COLO829 (cell line): ENCODE measurements around the gene LIPG.

Source experiments
- DNase-seq: peaks from one replicate; pipeline ENCODE4 v3.0.0; 2012; ENCODE audit warnings: low spot score

The LIPG gene

DNA sequence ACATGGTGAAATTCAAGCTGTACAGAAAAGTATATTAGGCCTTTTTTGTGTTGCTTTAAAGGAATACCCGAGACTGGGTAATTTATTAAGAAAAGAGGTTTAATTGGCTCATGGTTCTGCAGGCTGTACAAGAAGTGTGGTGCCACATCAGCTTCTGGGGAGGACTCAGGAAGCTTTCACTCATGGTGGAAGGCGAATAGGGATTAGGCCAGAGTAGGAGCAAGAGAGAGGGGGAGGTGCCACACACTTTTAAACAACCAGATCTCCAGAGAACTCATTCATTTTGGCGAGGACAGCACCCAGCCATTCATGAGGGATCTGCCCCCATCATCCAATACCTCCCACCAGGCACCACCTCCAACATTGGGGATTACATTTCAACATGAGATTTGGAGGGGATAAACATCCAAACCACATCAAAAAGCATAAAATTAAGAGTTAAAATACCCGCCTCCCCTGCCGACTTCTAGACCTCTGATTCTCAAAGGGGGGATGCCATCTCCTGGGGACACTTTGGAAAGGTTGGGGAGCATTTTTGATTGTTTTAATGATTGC lies 15.1 kb upstream of the LIPG start:
- no peak for DNase-seq

DNA sequence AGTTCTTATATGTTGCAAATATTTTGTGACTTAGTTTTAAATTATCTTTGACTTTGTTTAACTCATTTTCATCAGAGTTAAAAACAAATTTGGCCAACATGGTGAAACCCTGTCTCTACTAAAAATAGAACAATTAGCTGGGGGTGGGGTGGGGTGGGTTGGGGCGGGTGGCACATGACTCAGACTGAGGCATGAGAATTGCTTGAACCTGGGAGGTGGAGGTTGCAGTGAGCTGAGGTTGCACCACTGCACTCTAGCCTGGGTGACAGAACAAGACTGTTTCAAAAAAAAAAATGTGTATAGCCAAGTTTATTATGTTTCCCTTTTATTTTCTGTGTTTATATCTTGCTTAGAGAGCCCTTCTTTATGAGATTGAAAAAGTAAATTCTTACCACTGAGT lies 14.2 kb upstream of the LIPG start:
- DNase-seq: no peak

DNA sequence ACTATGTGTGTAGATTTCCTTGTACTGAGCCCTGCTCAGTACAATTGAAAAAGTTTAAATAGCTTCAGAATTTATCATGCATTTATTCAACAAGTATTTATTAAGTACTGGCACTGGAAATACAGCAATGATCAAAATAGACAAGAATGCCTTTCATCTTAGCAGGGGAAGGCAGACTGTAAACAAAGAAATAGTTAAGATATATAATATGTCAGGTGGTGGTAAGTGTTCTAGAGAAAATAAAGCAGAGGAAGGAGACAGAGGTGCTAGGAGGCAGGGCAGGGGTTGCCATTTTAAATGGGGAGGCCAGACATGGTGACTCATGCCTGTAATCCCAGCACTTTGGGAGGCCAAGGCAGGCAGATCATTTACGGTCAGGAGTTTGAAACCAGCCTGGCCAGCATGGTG lies 13.6 kb upstream of the LIPG start:
- peak; percentile 18 for DNase-seq

- DNase-seq: no peak
These were observed 11.1 kb upstream of the LIPG start for GRCh38 chr18:49550621-49551339.

DNA sequence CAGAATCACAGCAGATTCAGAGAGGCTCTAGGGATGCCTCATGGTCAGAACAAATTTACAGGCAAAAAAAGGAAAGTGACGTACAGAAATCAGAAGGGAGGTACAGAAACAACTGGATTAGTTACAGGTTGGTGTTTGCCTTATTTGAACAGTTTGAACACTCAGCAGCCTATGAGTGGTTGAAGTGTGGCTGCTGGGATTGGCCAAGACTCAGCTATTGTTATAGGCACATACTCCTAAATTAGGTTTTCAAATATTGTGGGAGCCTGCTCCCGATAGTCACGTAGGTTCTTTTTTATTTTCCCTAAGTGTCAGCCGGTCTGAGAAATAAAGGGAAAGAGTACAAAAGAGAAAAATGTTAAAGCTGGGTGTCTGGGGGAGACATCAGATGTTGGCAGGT lies 8.9 kb upstream of the LIPG start:
- no peak for DNase-seq

- DNase-seq: no peak
These were observed 6.2 kb upstream of the LIPG start for GRCh38 chr18:49555641-49556040.

GRCh38 chr18:49558356-49558755 lies 3.5 kb upstream of the LIPG start:
- DNase-seq: no peak

DNA sequence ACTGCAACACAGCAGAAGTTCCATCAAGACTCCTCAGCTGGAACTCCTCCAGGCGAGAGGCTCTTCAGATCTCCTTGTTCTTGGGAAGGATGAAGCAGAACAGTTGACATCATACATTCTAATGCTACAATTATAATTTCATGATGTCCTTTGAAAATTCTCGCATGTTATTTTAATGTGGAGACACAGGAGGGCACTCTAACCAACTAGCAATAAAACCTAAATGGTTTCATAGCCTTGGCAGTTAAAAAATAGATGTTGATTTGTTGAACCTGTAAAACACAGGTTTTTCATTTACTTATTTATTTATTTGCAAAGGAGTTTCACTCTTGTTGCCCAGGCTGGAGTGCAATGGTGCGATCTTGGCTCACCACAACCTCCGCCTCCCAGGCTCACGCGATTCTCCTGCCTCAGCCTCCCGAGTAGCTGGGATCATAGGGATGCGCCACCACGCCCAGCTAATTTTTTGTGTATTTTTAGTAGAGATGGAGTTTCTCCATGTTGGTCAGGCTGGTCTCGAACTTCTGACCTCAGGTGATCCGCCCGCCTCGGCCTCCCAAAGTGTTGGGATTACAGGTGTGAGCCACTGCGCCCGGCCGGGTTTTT lies 2.4 kb upstream of the LIPG start:
- DNase-seq: peak; percentile 60

DNA sequence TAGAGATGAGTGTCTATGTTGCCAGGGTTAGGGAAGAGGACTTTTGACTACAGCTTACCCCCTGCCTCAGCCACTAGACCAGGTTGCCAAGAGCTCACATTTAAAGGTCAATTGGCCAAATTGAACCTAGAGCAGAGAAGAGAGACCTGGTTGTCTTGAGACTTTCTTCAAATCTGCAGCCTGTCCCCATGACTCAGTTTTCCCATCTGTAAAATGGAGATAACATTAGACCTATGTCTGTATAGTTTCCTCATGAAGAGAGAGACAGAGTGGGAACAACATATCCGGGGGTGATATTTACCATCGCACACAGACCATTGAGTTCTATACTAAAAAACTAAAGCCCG lies 1.6 kb upstream of the LIPG start:
- no peak for DNase-seq

DNA sequence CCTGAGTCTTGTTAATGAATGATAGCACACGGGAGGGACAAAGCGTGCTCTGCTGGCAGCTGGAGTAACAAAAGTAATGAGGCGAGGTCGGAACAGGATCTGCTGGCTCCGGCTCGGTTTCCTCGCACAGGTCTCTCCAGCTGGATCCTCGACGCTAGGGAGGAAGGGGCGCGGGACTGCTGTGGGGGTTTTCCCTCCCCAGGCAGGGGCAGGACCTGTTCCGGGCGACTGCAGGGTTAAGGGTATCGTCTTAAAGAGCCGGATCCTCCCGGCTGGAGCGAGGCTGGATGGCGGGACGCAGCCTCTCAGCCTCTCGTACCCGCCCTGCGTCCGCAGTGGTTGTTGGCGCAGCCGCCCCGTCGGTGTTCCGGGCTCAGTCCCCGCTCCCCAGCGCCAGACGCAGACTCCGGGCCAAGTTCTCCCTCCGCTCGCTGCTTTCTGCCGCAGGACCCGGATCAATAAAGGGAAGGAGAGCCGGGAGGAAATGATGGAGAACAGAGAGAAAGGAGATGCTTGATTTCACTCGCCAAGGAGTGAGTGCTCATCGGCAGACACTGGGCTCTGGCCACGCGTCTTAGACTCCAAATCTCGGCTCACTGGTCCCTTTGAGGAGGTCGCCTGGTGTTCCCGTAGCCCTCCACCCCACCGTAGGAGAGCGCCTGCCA lies 1.1 kb upstream of the LIPG start:
- DNase-seq: no peak

GRCh38 chr18:49562481-49563129 lies 748 bp downstream of the LIPG start:
- DNase-seq: no peak

- no peak for DNase-seq
These were observed 1.3 kb downstream of the LIPG start for GRCh38 chr18:49563130-49563540.

DNA sequence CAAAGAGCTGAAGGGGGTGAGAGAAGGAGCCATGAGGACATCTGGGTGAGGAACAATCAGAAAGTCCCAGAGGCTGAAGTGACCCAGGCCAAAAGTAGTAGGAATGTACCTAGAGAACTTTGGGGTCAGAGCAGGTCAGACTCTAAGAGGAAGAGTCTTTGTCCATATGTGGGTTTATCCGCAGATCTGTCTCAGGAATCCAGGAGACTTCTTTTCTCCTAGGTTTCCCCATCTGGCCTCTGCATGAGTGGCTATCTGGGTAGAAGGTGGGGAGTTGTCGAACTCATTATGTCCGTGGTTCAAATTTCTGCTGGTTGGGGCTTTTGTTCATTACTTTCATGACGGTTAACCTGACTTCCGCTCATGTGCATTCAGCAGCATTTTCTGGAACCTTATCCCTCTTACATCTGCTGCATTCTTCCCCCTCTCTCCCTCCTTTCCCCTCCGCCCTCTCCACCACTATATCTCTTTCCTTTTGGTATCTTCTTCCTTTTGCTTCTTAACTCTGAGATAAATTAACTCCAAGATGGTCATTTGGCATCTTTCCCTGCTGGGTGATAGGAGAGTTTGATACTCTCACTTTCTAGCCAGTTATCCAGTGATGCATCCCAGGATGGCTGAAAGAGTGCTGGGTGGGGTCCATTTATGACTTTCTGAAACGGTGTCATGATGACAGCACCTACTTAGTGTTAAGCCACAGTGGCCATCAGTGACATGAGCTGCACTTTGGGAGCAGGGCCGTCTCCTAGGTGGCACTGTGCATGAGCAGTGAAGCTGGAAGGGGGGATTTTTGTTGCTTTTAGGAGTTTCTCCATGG lies 2.1 kb downstream of the LIPG start:
- DNase-seq: no peak

DNA sequence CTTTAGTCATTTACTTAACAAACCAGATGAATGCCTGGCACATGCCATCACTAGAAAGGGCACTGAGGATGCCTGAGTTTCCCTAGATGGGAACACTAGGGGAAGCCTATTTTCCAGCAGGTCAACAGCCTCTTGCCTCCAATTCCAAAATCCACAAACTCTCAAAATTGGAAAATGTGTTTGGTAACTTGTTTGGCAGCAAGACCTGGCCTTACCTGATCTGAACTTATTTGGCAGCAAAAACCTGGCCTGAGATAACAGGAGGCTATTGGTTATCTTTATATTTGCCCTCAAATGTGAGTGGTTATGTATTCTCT lies 2.6 kb downstream of the LIPG start:
- DNase-seq: no peak

GRCh38 chr18:49565101-49565500 lies 3.2 kb downstream of the LIPG start:
- DNase-seq: no peak

DNA sequence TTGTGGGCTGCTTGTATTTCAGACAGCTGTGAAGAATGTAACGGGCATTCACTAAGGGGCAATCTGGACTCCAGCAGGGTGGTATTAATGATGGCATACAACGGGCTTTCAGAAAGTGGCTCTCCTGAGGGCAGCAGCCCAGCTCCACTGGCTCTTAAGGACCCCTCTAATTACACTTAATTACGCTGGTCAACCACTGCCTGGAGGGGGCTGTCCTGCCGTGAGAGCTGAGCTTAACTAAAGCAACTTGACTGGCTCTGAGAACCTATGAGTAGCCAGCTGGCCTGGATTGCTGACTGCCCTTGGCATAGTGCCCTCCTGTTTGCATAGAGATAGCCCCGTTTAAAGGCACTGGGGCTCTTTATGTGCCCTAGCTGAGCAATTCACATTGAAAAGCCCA lies 3.8 kb downstream of the LIPG start:
- peak; percentile 30 for DNase-seq

DNA sequence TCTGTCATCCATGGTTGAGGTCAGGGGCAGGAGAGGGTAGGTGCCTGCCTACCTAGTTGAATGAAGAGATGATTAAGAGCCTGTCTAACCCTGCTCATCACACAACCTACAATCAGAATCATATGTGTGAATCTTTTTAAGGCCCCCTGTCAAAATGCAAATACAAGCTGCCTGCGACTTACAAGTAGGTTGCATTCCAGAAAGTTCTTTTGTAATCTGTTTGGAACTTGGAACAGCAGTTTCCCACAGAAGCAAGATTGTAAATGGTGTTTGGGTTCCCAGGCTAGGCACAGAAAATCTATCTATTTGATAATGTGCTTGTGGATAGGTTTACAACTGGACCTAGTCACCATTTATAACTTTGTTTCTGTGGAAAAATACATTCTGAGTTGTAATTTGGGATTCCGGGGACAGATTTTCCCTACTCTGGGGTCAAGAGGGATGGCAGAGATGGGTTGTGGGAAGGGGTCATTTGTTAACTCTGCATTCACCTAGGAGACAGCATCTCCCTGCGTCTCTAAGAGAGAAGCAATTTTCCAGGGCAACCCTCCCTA lies 4.4 kb downstream of the LIPG start:
- no peak for DNase-seq

- no peak for DNase-seq
These were observed 5.1 kb downstream of the LIPG start for GRCh38 chr18:49566985-49567384.

DNA sequence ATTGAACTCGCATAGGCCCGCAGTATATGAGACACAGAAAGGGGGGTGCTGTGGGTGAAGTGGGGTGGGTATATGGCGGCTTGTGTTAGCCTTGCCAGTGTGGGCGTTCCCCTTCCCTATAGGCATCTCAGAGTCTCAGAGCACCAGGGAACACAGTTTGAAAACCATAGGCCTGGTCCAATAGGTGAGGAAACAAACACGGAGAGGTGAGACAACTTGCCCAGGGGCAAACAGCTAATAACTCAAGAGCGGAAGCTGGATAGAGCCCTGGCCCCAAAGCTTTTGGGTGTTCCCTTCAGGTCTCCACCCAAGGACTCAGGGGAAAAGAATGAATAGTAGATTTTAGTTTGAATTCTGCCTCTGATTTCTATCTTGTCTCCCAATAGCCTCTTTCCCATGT lies 7.9 kb downstream of the LIPG start:
- DNase-seq: no peak

DNA sequence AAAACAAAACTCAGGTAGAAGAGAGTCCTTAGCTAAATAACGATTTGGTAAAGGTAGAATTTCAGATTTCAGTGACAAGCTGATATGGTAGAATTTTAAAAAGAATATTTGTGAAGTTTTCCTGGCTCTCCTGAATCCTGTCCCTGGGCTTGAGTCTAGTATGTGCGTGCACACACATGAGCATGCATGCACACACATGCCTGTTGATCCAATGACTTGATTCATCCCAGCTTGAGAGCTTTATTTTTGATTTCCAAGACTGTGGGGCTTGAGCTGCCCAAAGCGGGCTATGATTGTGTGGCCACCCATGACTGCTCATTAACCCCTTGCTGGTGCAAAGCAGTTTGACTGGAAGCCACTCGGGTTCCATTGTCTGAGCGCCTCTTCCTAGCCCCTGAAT lies 9.0 kb downstream of the LIPG start:
- no peak for DNase-seq

DNA sequence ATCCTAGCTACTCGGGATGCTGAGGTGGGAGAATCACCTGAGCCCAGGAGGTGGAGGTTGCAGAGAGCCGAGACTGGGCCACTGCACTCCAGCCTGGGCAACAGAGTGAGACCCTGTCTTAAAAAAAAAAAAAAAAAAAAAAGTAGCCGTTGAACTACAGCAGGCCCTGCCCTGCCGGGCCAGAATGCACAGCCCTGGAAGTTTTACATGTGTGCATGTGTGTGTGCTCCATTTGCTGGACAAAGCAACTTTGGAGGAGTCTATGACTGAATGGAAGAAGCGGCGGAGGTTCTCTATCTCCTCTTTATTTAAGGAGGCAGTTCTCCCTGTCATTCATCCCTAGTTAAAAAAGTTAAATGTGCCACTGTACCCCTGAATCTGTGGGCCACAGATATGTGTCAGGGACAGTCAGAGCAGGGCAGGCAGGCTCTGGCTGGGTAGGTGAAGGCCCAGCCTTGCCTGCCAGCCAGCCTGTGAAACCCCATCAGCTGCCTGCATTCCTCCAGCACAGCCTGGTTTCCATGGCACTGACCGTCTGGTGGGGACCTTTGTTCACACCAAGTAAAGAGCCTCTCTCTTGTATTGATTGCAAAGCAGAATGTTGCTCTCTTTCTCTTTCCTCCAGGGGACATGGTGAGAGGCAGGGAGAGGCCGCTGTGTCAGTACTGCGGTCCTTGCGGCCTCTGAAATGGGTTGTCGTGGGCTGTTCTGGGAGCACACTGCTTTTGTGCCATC lies 10.9 kb downstream of the LIPG start:
- no peak for DNase-seq
